HG02571 (cell line): ENCODE results near the gene VSIG4.

Experiments
- ATAC-seq: cut with Tn5 transposase; IDR thresholded peaks from one replicate; pipeline ENCODE4 v1.9.1; 2021; ENCODE audit warnings: mild to moderate bottlenecking, moderate library complexity; ENCODE audit not compliant: unreplicated experiment

Gene VSIG4

DNA sequence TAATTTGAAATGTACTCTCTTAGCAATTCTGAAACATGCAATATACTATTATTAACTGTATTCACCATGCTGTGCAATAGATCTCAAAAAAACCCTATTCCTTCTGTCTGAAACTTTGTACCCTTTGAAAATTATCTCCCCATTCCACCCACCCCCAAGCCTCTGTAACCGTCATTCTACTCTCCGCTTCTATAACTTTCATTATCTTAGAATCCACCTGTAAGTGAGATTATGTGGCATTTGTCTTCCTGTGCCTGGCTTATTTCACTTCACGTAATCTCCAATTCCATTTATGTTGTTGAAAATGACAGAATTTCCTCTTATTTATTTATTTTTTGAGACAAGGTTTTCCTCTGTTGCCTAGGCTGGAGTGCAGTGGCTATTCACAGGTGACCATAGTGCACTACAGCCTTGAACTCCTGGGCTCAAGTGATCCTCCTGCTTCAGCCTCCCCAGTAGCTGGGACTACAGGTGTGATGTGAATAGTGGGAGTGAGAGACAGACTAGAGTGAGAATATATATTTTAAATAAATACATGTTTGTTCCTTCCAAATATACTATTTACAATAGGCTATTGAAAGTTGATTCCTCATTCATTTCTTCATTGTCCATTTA lies 30.5 kb downstream of the VSIG4 start:
- ATAC-seq = no peak

DNA sequence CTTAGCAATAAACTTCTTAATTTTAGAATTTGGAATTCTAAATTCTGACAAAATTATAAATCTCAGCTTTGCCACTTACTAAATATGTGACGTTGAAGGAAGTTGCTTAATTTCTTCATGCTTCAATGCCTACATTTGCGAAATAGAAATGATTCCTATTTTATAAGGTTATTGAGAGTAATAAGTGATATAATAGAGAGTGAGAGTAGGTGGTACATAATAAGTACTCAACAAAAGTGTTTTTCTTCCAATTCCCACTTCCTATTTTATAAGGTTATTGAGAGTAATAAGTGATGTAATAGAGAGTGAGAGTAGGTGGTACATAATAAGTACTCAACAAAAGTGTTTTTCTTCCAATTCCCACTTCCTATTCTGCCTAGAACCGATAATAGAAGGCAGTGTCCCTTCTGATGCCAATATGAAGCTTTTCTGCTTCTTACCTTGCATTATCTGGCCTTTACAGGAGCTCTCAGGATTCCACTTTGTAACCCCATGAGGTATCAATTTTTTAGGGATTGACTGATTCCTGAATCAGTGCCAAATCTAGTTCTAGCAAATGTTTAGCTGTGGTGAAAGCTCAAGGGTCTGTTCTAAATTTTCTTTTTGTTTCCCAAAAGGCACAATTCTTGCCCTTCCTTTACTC lies 31.4 kb downstream of the VSIG4 start:
- ATAC-seq = no peak

DNA sequence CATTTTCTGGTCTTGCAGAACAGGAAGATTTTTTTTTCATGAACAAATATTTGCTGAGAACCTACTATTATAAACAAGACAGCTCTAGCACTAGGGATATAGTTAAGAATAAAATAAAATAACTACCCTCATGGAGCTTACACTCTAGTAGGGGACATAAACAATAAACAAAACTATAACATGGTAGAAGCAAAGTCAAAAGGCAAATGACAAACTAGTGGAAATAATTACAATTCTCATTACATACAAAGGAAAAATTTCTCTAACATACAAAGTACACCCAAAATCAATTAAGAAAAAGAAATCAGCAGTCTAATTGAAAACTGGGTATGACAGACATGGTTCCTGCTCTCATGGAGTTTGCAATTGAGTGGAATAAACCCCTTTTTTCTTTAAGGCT lies 32.0 kb downstream of the VSIG4 start:
- no peak for ATAC-seq

DNA sequence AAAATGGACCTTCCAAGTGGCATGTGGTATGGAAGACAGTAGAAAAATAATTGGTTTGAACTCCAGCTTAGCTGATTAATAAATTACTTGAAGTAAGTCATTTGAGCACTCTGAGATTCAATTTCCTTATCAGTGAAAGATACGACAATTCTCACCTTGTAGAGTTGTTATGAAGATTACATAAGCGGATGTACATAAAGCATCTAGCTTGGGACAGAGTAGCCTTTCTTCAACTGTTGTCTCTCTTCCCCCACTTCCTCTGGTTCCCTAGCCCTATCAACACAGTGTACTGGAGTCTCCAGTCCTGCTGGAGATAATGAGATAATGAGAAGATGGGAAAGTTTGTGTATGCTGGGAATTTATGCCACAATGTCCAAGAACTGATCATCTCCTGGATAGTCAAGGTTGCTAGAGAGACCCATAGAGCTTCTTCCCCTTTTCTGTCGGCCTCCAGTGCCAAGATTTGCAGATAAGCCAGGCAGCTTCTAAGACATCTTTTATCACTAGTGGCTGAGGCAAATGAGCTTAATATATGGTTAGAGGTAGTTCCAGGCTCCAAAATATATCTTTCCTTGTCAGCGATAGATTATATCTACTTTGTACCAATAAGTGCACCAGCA lies 33.9 kb downstream of the VSIG4 start:
- ATAC-seq = no peak

DNA sequence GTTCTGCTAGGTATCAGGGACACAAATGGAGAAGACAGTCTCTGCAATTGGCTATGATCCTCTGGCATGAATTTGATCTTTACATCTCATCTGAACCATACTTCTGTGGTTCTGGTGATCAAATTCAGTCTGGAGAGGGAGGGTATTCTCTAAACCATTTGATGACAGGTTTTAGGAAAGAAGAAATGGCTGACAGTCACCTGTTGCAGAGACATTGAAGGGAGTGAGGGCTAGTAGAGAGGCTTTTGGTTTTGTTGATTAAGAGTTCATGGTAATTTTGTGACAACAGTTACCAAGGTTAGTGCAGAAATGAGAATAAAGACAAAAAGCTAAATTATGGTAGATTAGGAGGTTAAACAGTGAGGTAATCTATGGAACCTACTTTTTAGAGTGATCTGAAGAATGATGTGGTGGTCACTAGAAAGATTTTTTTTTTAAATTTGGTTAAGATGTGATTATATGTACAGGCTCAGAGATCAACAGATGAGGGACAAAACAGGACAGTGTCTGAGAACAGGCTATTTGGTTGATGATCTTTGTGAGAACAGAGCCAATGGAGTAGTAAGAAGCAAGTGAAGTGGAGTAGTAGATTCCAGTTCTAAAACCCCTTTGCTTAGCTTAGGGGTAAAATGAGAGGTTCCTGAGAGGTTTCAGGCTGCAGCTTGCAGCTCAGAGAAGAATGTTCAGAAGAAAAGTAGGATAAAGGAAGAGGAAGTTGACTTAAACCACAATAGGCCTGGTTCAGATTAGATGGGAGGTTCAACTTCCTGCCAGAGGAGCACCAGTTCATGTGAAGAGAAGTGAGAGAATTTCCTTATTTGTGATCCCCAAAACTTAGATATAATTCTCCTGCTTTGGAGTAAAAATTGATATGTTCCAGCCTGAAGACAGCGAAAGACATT lies 34.7 kb downstream of the VSIG4 start:
- ATAC-seq = no peak

DNA sequence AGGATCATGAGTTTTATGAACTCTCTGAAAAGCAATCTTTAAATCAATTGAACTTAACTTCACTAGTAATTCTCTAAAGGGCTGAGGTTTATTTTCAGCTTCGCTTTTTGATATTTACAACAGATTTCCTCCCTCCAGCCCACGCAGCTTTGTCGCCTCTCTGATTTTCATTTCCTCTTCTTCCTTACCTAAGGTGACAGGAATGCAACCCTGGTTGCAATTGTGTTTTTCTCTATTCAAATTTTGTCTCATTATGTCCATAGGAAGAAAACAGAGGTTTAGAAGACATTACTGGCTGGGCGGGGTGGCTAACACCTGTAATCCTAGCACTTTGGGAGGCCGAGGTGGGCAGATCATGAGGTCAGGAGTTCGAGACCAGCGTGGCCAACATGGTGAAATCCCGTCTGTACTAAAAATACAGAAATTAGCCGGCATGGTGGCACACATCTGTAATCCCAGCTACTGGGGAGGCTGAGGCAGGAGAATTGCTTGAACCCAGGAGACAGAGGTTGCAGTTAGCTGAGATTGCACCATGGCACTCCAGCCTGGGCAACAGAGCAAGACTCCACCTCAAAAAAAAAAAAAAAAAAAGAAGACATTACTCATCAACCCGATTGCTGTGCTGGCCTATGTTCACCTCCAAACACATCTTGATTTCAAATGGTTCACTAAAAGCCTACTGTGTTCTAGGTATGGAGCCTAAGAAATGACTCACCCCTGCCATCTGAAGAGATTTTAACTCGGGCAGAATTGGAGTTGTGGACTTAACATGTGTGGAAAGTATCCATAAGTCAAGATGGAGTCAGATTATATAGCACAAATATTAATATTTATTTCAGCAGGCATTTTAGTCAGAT lies 36.8 kb downstream of the VSIG4 start:
- ATAC-seq = peak; percentile 54

DNA sequence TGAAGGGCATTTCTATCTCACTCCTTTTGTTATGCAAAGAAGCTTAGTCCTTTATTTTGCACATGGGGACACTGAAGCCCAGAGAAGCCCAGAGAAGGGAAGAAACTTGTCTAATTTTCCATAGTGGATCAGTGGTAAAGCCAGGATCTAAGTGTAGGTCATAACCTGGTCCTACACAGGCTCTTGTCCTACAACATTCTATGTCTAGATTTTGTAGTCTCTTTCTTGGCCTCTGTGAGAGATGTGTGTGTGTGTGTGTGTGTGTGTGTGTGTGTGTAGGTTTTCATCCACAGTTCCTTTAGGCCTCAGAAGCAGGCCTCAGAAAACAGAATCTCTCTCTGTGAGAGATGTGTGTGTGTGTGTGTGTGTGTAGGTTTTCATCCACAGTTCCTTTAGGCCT lies 38.3 kb downstream of the VSIG4 start:
- no peak for ATAC-seq

DNA sequence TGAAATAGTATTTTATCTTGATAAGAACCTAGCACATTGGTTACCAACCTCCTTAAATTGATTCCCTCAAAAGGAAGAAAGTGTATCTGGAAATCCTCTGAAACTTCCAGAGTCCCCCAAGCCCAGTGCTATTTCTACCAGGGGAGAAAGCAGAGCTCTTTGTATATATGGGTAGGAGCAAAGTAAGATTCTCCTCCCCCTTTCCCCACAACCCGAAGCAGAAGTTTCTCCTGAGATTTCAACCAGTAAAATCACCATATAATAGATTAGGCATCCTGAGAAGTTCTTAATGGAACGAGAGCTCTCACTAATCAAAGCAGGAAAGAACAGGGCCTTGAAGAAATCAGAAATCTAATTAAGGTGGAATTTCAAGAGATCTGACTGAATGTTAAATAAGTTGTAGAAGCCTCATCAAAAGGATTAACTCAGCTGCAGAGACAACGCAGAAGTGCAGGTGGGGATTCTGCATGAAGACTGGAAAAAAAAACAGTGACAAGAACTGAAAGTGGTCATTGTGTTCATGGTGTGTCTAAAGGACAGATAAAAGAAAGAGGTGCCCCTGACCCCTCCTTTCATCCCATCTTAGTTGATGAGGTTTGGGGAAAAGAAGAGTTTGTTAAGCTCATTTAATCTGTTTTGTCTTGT lies 39.1 kb downstream of the VSIG4 start:
- no peak for ATAC-seq

DNA sequence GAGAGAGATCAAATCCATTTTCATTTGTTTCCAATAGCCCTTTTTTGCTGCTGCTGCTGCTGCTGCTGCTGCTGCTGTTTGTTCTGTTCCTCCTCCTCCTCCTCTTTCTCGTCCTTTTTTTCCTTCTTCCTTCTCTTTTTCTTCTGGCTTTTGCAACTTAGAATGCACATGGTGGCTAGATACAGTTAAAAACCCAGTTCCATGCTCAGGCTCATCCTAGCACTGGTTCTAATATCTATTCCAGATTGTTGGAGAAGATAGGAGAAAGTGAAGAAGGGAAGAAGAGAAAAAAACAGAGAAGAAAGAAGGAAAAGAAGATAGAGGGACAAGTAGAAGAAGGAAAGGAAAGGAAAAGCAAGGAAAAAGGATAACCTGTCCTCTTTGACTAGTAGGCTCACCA lies 39.7 kb downstream of the VSIG4 start:
- no peak for ATAC-seq

DNA sequence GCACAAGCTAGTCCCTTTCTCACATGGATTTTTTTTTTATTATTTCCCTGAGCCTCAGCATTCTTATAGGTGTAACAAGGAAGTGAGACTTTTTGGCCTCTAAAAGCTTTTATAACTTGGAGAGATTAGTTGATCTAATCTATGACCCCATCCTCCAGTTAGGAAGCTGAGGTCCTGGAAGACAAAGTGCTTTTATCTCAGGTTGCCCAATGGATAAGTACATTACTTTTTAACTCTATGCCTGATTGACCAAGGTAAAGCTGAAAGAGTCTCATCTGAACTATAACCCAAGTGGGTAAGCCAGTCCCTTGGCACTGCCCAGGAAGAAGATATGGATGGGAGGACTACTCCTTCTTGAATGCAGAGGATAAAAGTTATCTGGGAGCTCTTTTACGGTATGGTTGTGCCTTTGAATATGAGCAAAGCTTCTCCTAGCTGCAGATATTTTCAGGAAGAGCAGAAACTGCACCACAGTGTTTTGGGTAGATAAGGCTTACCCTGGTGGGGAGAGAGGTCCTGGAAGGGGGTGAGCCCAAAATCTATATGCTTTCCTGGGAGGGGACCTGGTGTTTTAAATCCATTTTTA lies 40.2 kb downstream of the VSIG4 start:
- ATAC-seq = no peak

DNA sequence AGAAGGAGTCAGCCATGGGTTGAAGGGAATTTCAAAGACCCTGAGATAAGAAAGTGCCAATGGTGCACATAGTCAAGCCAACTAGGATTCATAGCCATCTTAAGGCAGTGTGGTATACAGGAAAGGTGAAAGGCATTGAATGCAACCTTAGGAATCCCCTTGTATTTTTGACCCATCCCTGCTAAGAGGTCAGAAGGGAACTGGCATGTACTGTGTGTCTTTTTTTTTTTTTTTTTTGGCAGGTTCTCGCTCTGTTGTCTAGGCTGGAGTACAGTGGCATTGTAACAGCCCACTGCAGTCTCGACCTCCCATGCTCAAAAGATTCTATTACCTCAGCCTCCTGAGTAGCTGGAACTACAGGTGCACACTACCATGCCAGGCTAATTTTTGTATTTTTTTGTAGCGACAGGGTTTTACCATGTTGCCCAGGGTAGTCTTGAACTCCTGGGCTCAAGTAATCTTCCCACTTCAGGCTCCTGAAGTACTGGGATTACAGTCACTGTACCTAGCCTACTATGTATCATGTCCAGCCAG lies 40.8 kb downstream of the VSIG4 start:
- no peak for ATAC-seq

DNA sequence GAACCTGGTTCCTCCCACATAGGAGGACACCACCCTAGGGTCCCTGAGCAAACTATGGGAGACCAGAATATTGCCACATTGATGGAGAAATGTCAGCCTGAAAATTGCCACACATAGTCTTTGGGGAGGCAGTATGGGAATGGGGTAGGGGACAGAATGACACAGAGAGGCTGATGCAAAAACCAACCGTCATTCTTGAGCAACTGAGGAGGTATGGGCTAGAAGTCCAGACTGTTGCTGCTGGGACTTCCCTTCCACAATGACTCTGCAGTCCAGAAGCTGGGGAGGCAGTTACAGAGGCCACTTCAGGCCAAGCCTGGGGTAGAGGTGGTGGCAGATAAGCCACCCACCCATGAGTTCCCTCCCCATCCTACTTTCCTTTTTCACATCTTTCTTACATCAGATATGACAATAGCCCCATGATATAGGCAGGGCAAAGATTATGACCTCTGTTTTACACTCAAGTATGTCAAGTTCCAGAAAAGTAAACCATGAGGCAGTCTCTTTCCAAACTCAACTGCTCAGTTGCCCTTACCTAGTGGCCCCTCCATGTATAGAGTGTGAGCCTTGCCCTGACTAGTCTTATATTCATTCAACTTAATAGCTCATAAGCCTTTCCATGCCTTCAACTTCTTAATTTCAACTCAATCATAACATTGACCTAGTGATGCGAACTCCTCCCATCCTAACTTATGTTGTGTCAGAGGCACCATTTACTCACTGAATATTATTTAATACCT lies 41.7 kb downstream of the VSIG4 start:
- no peak for ATAC-seq

DNA sequence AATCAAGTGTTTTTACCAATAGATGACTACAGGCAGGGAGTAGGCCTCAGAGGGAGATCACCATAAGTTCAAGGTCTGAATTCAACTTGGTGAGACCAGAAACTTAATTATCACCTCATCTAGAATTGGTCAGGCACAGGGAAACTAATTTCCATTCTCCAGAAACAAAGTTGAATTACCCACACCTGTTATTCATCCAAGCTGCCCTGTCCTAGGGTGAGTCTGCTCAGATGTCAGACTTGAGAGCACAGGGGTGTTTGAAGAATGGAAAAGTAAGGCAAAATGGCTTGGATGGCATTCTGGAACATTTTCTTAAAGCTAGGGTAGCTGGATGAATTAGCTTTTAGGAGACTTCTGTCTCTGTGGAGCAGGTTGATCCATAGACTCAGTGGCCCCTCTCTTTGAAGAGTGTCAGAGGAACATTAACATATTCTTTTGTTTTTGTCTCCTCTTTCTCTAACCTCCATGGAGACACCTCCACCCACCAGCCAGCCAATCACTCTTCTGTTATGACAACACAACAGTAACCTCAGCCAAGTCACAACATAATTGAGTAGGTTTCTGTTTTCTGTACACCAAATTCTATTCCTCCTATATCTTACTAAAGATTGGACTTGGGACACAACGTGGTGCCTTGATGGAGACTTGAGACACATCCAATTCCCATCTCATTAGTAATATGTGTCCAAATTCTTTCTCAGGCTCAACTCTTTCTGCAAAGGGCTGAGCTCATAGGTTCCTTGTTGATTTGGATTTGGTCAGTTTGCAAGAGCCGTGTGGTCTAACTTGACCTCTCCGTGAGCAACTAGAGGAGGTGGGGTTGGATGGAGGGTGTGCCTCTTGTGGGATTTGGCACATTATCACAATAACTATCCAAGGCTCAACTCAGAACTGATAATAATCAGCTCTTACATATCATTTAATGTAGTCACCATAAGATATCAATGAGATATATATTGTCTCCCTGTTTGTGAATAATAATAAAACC lies 45.1 kb downstream of the VSIG4 start:
- ATAC-seq = no peak

DNA sequence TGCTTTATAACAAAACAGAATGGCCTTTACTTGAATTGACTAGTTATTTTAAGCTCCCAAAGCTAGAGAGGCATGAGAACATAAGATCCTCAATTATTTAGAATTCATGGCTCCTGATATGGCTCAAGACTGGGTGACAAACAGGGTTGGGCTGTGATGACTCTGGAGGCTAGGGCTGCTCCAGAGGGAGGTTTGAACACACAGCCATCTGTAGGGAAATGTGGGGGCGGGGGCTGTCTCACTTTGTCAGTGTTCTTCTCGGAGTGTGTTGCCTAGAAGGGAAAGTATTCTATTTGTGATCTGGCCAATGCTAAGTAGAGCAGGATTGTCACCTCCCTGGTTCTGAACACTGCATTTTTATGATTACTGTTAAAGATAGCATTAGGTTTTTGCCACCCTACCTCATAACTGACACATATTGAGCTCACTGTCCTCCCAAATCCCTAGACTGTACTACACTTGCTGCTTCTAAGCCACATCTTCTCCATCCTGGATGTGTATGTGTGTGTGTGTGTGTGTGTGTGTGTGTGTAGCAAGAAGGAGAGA lies 45.9 kb downstream of the VSIG4 start:
- no peak for ATAC-seq

DNA sequence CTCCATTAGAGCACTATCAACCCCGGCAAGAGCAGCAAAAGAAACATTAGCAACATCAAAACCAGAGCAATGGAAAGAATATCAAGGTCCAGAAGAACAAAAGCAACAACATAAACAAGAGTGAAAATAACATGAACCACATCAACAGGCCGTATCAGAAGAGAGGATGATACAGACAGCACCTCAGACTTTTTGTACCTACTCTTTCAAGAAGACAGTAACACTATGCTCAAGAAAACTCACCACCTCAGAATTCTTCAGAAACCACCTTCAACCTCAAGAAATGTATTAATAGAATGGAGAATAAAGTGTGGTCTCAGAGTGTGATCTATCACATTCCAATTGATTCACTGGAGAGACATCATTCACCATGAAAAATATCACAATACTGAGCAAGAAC lies 46.5 kb downstream of the VSIG4 start:
- ATAC-seq = no peak

DNA sequence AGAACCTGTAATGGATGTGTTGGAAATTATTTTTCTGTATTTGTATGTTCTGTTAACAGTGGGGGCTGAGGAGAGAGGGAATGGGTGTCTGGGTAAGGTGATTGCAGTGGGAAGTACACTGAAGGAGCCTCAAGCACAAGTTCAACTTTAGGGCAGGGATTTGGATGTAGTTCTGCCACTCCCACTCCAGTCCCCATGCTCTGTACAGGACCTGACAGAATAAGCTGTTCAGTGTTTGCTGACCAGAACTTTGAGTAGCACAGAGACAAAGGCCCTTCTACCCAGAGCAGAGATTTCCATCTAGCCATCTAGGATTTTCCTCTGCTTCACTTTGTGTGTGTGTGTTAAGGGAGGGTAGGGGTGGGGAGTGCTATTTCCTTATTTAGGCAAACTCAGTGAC lies 49.2 kb downstream of the VSIG4 start:
- no peak for ATAC-seq

DNA sequence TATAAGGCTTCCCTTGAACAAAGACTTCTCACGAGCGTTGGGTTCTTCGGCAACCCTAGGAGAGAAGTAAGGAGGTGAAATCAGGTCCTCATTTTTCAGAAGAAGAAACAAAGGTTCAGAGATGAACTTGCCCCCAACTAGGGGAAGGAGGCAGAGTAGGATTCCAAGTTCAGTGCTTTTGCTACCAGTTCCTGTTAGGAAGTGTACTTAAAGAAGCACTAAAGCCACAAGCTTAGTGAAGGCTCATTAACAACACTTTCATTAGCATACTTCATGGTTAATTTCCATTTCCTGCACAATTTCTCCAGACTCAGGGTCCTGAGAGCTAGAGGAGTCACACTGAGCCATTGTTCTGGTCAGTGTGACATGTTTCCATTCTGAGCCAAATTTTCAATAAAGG lies 52.1 kb downstream of the VSIG4 start:
- ATAC-seq = no peak
